Liver (tissue), 9 donors: ENCODE measurements around the gene WIZ. TPM values are rescaled to one million over a fixed set of nuclear protein-coding genes. Genes with fewer than 3 reads are reported as not detected.

Experiments
- DNase-seq: peaks from one replicate; pipeline ENCODE4 v3.0.0-alpha.2; 2017; ENCODE audit warnings: low spot score
- H3K27ac ChIP-seq, 2 donors: one replicate each; pipeline ENCODE4 v1.7.0; 2013; ENCODE audit warnings: inconsistent platforms in 2 of 2, low read length in 2 of 2, control low read depth in 1 of 2, low read depth in 1 of 2, mild to moderate bottlenecking in 1 of 2
- H3K27me3 ChIP-seq, 4 donors: one replicate each; pipeline versions ENCODE4 v1.6.1 to v1.7.0; 2013; ENCODE audit warnings: low read length in 3 of 4, inconsistent platforms in 1 of 4, mild to moderate bottlenecking in 1 of 4, moderate library complexity in 1 of 4; ENCODE audit not compliant: control insufficient read depth in 4 of 4, insufficient read depth in 4 of 4
- H3K36me3 ChIP-seq, 4 donors: one replicate each; pipeline versions ENCODE4 v1.6.1 to v1.7.0; 2013; ENCODE audit warnings: low read length in 3 of 4, mild to moderate bottlenecking in 3 of 4, low read depth in 1 of 4, moderate library complexity in 1 of 4; ENCODE audit not compliant: control insufficient read depth in 4 of 4, insufficient read depth in 3 of 4
- H3K4me1 ChIP-seq, 4 donors: one replicate each; pipeline versions ENCODE4 v1.6.1 to v1.7.0; 2013; ENCODE audit warnings: low read length in 3 of 4, mild to moderate bottlenecking in 3 of 4, moderate library complexity in 1 of 4; ENCODE audit not compliant: control insufficient read depth in 4 of 4, insufficient read depth in 4 of 4
- H3K4me3 ChIP-seq, 3 donors: one replicate each; pipeline versions ENCODE4 v1.6.1 to v1.7.0; 2013; ENCODE audit warnings: low read length in 3 of 3, control low read depth in 1 of 3, low read depth in 1 of 3, mild to moderate bottlenecking in 1 of 3
- H3K9ac ChIP-seq, 2 donors: one replicate each; pipeline ENCODE4 v1.7.0; 2013; ENCODE audit warnings: low read length in 2 of 2, mild to moderate bottlenecking in 2 of 2, moderate library complexity in 2 of 2, control low read depth in 1 of 2, low read depth in 1 of 2
- H3K9me3 ChIP-seq, 4 donors: one replicate each; pipeline versions ENCODE4 v1.6.1 to v1.7.0; 2013; ENCODE audit warnings: low read length in 3 of 4; ENCODE audit not compliant: control insufficient read depth in 4 of 4
- EGR1 ChIP-seq, 2 donors: IDR thresholded peaks; 2 replicates each; pipeline ENCODE4 v1.6.1; 2016 to 2018; ENCODE audit warnings: antibody characterized with exemption in 2 of 2, low read depth in 2 of 2
- FOXA1 ChIP-seq: IDR thresholded peaks from 2 replicates; pipeline ENCODE4 v1.6.1; 2016; ENCODE audit warnings: antibody characterized with exemption
- FOXA2 ChIP-seq: IDR thresholded peaks from 2 replicates; pipeline ENCODE4 v1.6.1; 2016; ENCODE audit warnings: antibody characterized with exemption
- GABPA ChIP-seq, 2 donors: IDR thresholded peaks in 1 of 2; conservative IDR thresholded peaks in 1 of 2; 2 replicates each; pipeline ENCODE4 v1.6.1; 2016; ENCODE audit warnings: antibody characterized with exemption in 2 of 2, mild to moderate bottlenecking in 1 of 2, moderate library complexity in 1 of 2
- HNF4A ChIP-seq, 2 donors: conservative IDR thresholded peaks; 2 replicates each; pipeline ENCODE4 v1.6.1; 2016; ENCODE audit warnings: antibody characterized with exemption in 2 of 2, mild to moderate bottlenecking in 2 of 2
- HNF4G ChIP-seq: IDR thresholded peaks from 2 replicates; pipeline ENCODE4 v1.6.1; 2016; ENCODE audit warnings: antibody characterized with exemption
- JUND ChIP-seq, 2 donors: IDR thresholded peaks; 2 replicates each; pipeline ENCODE4 v1.6.1; 2016; ENCODE audit warnings: antibody characterized with exemption in 2 of 2
- NR2F2 ChIP-seq: IDR thresholded peaks from 2 replicates; pipeline ENCODE4 v1.6.1; 2016; ENCODE audit warnings: antibody characterized with exemption
- RAD21 ChIP-seq, 2 donors: IDR thresholded peaks; 2 replicates each; pipeline ENCODE4 v1.6.1; 2016; ENCODE audit warnings: antibody characterized with exemption in 2 of 2, mild to moderate bottlenecking in 2 of 2
- REST ChIP-seq: IDR thresholded peaks from 2 replicates; pipeline ENCODE4 v1.6.1; 2016; ENCODE audit warnings: antibody characterized with exemption, mild to moderate bottlenecking
- RXRA ChIP-seq, 2 donors: IDR thresholded peaks; 2 replicates each; pipeline ENCODE4 v1.6.1; 2017 to 2018; ENCODE audit warnings: antibody characterized with exemption in 2 of 2, mild to moderate bottlenecking in 1 of 2
- SP1 ChIP-seq: IDR thresholded peaks from 2 replicates; pipeline ENCODE4 v1.6.1; 2018; ENCODE audit warnings: antibody characterized with exemption, mild to moderate bottlenecking
- TAF1 ChIP-seq: conservative IDR thresholded peaks from 2 replicates; pipeline ENCODE4 v1.6.1; 2016; ENCODE audit warnings: antibody characterized with exemption, mild to moderate bottlenecking
- YY1 ChIP-seq: IDR thresholded peaks from 2 replicates; pipeline ENCODE4 v1.6.1; 2016; ENCODE audit warnings: antibody characterized with exemption, mild to moderate bottlenecking
- ZBTB33 ChIP-seq: IDR thresholded peaks from 2 replicates; pipeline ENCODE4 v1.6.1; 2016; ENCODE audit warnings: antibody characterized with exemption
- WGBS: extraction: QIAGEN DNeasy Blood & Tissue Kit; methylation state at CpG from one replicate; pipeline ENCODE4 v1.1.7; 2013; 5-methylcytosine and 5-hydroxymethylcytosine counted together
- polyA plus RNA-seq, 2 donors: library from polyadenylated mRNA; stranded (reverse) in 1 of 2; unstranded in 1 of 2; fragments of 200-250 nt in 1 of 2; fragments of >200 nt in 1 of 2; fragmentation: Nextera tagmentation in 1 of 2; extraction: Ambion mirVana in 1 of 2; gene quantifications; one replicate each; pipeline versions ENCODE4 v1.2.1 to v1.2.3, GENCODE V29; 2013 to 2015
- total RNA-seq, 2 donors: library from RNA; depleted of rRNA; stranded (reverse); fragments of >200 nt; gene quantifications; one replicate each; pipeline ENCODE4 v1.2.3, GENCODE V29; 2014
- TF ChIP-seq, protein P1 (sequence below): IDR thresholded peaks from 2 replicates; pipeline ENCODE4 v1.6.1; 2016; ENCODE audit warnings: antibody characterized with exemption
- TF ChIP-seq, protein P2 (sequence below): fragments of 150-350 bp; IDR thresholded peaks from 2 replicates; pipeline ENCODE4 v1.5.1; 2017; ENCODE audit warnings: improper control_type of control experiment, low read depth, low read length; ENCODE audit not compliant: missing input control
- TF ChIP-seq, protein P3 (sequence below): IDR thresholded peaks from 2 replicates; pipeline ENCODE4 v1.6.1; 2016; ENCODE audit warnings: antibody characterized with exemption
- donor health status: healthy.
- donor health status: healthy.
- donor health status: healthy.
- donor health status: healthy.
- donor health status: healthy.

The WIZ gene
- total and polyA plus RNA-seq, 4 donors, result 3.8 to 12.7 (median 8.6) TPM

GRCh38 chr19:15476325-15476724, 26.6 kb upstream of the WIZ start:
- TF ChIP-seq FOXA2 (no peak), SP1 (no peak)
- no peaks in the 10 kb centered on the region for H3K9me3 ChIP-seq
- no peak overlapping the region for H3K4me3 ChIP-seq
- no peak for DNase-seq
- no peaks in the 10 kb centered on the region for H3K27me3 ChIP-seq
- H3K4me1 ChIP-seq, result peaks cover 4 to 53% (median 43%) of the 10 kb centered on the region in 4 donors
- H3K27ac ChIP-seq, result no peak overlapping the region
- H3K9ac ChIP-seq, result no peak overlapping the region
- H3K36me3 ChIP-seq, result peaks cover 0 to 3% (median under 1%) of the 10 kb centered on the region in 4 donors
- WGBS, result 53% methylated on average over 5 of the region's 5 CpGs

DNA sequence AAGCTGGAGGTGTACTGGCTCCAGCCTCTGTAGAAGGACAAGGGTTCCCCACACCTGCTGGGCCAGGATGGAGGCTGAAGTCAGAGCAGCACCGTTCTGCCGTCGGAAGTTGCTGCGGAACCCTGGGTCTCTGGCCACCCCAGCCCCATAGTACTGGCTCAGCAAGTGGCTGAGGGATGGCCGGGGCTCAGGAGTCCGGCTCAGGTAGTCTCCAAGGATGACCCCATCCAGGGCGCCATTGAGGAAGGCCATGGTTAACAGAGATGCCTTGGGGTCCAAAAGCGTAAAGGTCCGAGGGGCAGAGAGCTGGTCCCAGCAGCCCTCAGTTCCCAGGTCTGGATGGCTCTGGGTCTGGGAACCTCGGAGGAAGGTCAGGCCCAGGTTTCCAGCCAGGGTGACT, 25.9 kb upstream of the WIZ start:
- no peaks in the 10 kb centered on the region for H3K27me3 ChIP-seq
- H3K27ac ChIP-seq, result no peak overlapping the region
- TF ChIP-seq SP1, result no peak
- no peak for TF ChIP-seq ZBTB33
- TF ChIP-seq EGR1 (IDR thresholded peaks at IDR 0.05; ENCODE audit: low read depth in 2 of 2), result no peak
- TF ChIP-seq HNF4G, result no peak
- TF ChIP-seq GABPA (IDR thresholded peaks at IDR 0.05 in 1 of 2, conservative IDR thresholded peaks at IDR 0.05 in 1 of 2), result no peak
- TF ChIP-seq, protein P1, sequence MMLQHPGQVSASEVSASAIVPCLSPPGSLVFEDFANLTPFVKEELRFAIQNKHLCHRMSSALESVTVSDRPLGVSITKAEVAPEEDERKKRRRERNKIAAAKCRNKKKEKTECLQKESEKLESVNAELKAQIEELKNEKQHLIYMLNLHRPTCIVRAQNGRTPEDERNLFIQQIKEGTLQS, result no peak
- TF ChIP-seq FOXA1, result no peak
- TF ChIP-seq HNF4A (conservative IDR thresholded peaks at IDR 0.05), result no peak
- no peak for TF ChIP-seq YY1
- no peak for TF ChIP-seq NR2F2
- TF ChIP-seq FOXA2, result no peak
- TF ChIP-seq, protein P2, sequence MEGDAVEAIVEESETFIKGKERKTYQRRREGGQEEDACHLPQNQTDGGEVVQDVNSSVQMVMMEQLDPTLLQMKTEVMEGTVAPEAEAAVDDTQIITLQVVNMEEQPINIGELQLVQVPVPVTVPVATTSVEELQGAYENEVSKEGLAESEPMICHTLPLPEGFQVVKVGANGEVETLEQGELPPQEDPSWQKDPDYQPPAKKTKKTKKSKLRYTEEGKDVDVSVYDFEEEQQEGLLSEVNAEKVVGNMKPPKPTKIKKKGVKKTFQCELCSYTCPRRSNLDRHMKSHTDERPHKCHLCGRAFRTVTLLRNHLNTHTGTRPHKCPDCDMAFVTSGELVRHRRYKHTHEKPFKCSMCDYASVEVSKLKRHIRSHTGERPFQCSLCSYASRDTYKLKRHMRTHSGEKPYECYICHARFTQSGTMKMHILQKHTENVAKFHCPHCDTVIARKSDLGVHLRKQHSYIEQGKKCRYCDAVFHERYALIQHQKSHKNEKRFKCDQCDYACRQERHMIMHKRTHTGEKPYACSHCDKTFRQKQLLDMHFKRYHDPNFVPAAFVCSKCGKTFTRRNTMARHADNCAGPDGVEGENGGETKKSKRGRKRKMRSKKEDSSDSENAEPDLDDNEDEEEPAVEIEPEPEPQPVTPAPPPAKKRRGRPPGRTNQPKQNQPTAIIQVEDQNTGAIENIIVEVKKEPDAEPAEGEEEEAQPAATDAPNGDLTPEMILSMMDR, result no peak
- TF ChIP-seq RAD21 (IDR thresholded peaks at IDR 0.05), result no peak
- TF ChIP-seq TAF1, result no peak
- no peak overlapping the region for H3K9ac ChIP-seq
- no peaks in the 10 kb centered on the region for H3K9me3 ChIP-seq
- H3K4me3 ChIP-seq, result no peak overlapping the region
- H3K36me3 ChIP-seq, result peaks cover 0 to 3% (median under 1%) of the 10 kb centered on the region in 4 donors
- 97% methylated on average over 10 of the region's 10 CpGs for WGBS
- DNase-seq, result no peak
- peaks cover 4 to 52% (median 41%) of the 10 kb centered on the region in 4 donors for H3K4me1 ChIP-seq

- H3K27me3 ChIP-seq, result no peaks in the 10 kb centered on the region
- no peak overlapping the region for H3K27ac ChIP-seq
- H3K9ac ChIP-seq, result no peak overlapping the region
- no peak overlapping the region for H3K4me3 ChIP-seq
- no peak for DNase-seq
- WGBS, result 90% methylated on average over 4 of the region's 4 CpGs
- peaks cover 0 to 3% (median under 1%) of the 10 kb centered on the region in 4 donors for H3K36me3 ChIP-seq
- H3K4me1 ChIP-seq, result peaks cover 2 to 47% (median 36%) of the 10 kb centered on the region in 4 donors
- no peaks in the 10 kb centered on the region for H3K9me3 ChIP-seq
- no peak for TF ChIP-seq FOXA1
- TF ChIP-seq JUND (IDR thresholded peaks at IDR 0.05), result no peak
- no peak for TF ChIP-seq EGR1 (IDR thresholded peaks at IDR 0.05; ENCODE audit: low read depth in 2 of 2)
- TF ChIP-seq, protein P2, result no peak
- TF ChIP-seq YY1, result no peak
- TF ChIP-seq, protein P1, result no peak
- TF ChIP-seq RXRA (IDR thresholded peaks at IDR 0.05), result no peak
- no peak for TF ChIP-seq SP1
- TF ChIP-seq, protein P3, sequence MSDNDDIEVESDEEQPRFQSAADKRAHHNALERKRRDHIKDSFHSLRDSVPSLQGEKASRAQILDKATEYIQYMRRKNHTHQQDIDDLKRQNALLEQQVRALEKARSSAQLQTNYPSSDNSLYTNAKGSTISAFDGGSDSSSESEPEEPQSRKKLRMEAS, result no peak
- no peak for TF ChIP-seq REST
- no peak for TF ChIP-seq HNF4G
These were observed 25.4 kb upstream of the WIZ start for GRCh38 chr19:15475169-15475568.
